NB4 (cell line): ENCODE data around the gene TGFBR2.

Experiments
- DNase-seq: peaks from one replicate; pipeline ENCODE4 v3.0.0; 2010; ENCODE audit warnings: low read depth
- H3K4me3 ChIP-seq: one replicate; pipeline ENCODE4 v1.5.1; 2011; ENCODE audit warnings: mild to moderate bottlenecking, low read depth, low read length, moderate library complexity
- MYC ChIP-seq: IDR thresholded peaks from 2 replicates; pipeline ENCODE4 v1.6.1; 2011; ENCODE audit warnings: low read depth, low read length
- POLR2A ChIP-seq: IDR thresholded peaks from 2 replicates; pipeline ENCODE4 v1.6.1; 2011; ENCODE audit warnings: mild to moderate bottlenecking; ENCODE audit not compliant: insufficient read length; ENCODE audit errors: extremely low read depth
- TF ChIP-seq, protein P1 (sequence below): IDR thresholded peaks from one replicate; pipeline ENCODE4 v1.5.1; 2012; ENCODE audit warnings: low read depth, low read length
- TF ChIP-seq, protein P2 (sequence below): IDR thresholded peaks from 2 replicates; pipeline ENCODE4 v1.6.1; 2011; ENCODE audit warnings: low read depth, low read length

The TGFBR2 gene

DNA sequence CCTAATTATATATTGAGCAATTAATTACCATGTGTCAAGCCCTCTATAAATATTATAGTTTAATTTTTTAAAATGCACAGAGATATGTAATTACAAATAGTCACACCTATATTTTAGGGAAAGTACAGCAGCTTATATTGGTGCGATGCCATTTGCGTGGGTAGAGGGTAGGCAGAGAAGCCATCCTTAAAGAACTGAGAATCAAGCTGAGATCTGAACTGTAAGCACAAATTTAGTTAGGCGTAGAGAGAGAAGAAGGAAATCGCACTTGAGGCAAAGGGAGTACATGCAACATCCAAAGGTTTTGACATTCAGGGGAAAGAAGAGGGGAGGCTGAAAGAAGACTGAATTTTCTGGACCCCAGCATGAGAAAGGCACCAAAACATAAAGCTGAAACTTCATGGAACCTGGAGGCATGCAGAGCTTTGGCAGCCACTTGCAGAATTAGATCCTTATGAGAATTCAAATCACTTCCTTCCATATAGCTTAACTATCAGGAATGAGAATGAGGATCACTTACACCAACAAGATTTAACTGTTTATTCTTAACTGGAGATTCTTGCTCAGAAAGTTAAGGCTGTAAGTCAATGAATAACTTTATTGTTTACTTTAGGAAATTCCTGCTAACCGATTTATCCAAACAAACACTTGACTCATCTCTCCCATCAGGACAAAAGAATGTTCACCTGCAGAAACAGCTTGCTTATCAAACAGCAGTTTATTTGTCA lies 114.3 kb downstream of the TGFBR2 start:
- TF ChIP-seq, protein P1, sequence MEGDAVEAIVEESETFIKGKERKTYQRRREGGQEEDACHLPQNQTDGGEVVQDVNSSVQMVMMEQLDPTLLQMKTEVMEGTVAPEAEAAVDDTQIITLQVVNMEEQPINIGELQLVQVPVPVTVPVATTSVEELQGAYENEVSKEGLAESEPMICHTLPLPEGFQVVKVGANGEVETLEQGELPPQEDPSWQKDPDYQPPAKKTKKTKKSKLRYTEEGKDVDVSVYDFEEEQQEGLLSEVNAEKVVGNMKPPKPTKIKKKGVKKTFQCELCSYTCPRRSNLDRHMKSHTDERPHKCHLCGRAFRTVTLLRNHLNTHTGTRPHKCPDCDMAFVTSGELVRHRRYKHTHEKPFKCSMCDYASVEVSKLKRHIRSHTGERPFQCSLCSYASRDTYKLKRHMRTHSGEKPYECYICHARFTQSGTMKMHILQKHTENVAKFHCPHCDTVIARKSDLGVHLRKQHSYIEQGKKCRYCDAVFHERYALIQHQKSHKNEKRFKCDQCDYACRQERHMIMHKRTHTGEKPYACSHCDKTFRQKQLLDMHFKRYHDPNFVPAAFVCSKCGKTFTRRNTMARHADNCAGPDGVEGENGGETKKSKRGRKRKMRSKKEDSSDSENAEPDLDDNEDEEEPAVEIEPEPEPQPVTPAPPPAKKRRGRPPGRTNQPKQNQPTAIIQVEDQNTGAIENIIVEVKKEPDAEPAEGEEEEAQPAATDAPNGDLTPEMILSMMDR, result no peak
- no peak for TF ChIP-seq MYC
- TF ChIP-seq POLR2A, result no peak
- TF ChIP-seq, protein P2, sequence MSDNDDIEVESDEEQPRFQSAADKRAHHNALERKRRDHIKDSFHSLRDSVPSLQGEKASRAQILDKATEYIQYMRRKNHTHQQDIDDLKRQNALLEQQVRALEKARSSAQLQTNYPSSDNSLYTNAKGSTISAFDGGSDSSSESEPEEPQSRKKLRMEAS, result no peak
- no peak overlapping the region for H3K4me3 ChIP-seq
- DNase-seq, result no peak

DNA sequence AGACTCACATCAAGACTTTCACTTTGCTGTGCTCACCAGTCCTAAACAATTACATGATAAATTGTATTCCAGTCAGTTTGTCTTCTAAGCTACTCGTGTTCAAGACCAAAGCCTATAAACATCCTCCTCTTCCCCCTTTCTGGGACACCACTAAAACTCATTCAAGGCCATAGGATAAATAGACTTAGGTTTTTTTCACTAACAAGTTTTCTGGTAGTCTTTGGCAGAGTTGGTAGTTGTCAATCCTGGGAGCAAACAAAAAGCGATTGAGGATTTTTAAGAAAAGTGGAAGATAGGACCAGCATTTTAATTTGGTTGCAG lies 114.9 kb downstream of the TGFBR2 start:
- no peak overlapping the region for H3K4me3 ChIP-seq
- no peak for DNase-seq
- TF ChIP-seq, protein P1, result no peak
- TF ChIP-seq MYC (no peak), POLR2A (no peak)
- TF ChIP-seq, protein P2, result no peak

DNA sequence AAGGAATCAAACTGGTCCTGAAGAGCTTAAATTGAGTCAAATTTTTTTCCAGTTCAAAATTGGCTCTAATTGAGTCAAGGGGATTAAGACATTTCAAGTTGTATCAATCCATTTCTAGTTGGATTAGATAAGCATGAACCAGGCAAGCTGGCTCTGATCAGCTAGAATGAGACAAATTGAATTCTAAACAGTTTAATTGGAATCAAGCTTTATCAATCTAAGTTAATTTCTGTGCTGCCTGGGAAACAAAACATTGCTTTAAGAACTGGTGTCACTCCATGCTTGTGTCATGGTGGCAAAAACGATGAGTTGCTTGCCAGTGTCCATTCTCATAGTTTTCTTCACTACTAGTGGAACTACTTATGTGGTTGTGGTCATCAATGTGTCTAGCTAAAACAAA lies 116.8 kb downstream of the TGFBR2 start:
- DNase-seq, result no peak
- no peak overlapping the region for H3K4me3 ChIP-seq
- no peak for TF ChIP-seq MYC
- TF ChIP-seq, protein P1, result no peak
- TF ChIP-seq, protein P2, result no peak

DNA sequence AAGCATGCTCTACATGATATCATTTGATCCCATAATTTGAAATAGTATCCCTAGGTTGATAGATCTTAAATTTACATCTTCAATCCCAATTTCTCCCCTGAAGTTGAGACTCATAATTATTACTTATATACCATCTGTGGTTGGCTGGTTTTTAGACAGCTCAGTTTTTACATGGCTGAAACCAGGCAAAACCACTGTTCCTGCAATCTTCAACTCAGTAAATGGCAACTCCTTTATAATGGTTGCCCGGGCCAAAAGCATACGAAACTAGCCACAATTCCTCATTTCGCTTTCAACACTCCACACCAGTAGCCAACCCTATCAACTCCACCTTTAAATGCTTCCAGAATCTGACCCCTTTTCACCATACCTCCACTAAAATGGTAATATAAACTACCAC lies 118.5 kb downstream of the TGFBR2 start:
- DNase-seq, result no peak
- TF ChIP-seq, protein P1, result no peak
- TF ChIP-seq MYC (no peak), POLR2A (no peak)
- TF ChIP-seq, protein P2, result no peak
- no peak overlapping the region for H3K4me3 ChIP-seq

DNA sequence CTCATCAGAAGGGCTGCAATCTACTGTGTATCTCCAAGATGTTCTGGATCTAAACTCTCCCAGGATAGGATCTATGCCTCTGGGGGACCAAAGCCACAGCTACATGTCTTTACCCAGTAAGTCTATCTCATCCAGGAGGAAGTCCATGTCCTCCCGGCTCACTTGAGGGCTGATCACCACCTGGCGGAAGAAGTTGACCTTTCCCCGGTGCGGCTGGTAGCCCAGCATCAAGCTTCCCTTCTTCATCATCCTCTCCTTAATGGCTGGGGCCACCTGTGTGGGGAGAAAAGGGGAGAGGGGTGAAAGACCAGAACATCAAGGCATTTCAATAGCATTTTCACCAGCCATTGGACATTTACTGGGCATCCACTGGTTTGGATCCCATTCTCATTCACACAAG lies 121.7 kb downstream of the TGFBR2 start:
- no peak for DNase-seq
- TF ChIP-seq, protein P1, result no peak
- no peak for TF ChIP-seq MYC
- TF ChIP-seq, protein P2, result no peak
- no peak for TF ChIP-seq POLR2A
- H3K4me3 ChIP-seq, result no peak overlapping the region

DNA sequence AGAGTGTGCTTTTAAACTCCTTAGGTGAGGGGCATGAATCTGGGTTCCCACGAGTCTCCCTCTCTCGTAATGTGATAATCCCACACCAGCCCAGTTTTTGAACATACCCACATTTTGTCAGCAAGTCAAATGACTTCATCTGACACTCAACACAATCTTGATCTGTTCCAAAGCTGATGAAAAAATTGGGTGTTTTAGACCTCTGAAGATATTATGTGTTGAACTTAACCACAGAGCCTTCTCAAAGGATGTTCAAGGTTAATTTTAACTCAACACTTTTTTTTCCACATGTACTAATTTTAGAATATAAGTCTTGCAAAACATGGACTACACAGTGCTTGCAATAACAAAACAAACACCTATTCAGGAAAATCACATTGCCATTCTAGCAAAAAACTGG lies 123.1 kb downstream of the TGFBR2 start:
- TF ChIP-seq, protein P2, result no peak
- TF ChIP-seq, protein P1, result no peak
- no peak for TF ChIP-seq MYC
- TF ChIP-seq POLR2A, result no peak
- H3K4me3 ChIP-seq, result no peak overlapping the region
- no peak for DNase-seq
